Fibroblast of peridontal ligament (primary cell): ENCODE measurements around the gene RPS6KB2.
"Not testable (repeated sequence)": the region's sequence is repeated elsewhere in the genome, so short reads cannot be mapped to it uniquely, and the experiment has no call there.

ENCODE experiments used
- DNase-seq: peaks from one replicate; pipeline ENCODE4 v3.0.0-alpha.2; 2010; ENCODE audit errors: extremely low read depth

Gene RPS6KB2

DNA sequence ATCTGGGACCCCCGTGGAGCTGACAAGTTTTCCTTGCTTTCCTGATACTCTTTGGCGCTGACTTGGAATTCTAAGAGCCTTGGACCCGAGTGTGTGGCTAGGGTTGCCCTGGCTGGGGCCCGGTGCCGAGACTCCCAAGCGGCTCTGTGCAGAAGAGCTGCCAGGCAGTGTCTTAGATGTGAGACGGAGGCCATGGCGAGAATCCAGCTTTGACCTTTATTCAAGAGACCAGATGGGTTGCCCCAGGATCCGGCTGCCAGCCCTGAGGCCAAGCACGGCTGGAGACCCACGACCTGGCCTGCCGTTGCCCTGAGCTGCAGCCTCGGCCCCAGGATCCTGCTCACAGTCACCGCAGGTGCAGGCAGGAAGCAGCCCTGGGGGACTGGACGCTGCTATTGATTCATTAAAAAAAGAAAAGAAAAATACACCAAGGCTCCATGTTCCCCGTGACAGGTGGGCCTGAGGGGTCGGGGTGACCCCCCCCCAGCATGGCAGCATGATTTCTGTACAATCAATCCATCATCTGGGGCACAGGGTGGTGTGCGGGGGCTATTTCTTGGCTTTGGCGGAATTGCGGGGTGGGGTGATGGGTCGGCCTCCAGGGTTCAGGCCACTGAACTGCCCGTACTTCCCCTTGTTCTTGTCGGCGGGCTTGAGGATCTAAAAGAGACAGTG lies 30.2 kb upstream of the RPS6KB2 start:
- DNase-seq, result no peak

- no peak for DNase-seq
Observed at GRCh38 chr11:67398661-67399563, 29.4 kb upstream of the RPS6KB2 start.

GRCh38 chr11:67400251-67400941 lies 27.9 kb upstream of the RPS6KB2 start:
- no peak for DNase-seq

GRCh38 chr11:67400942-67401494 lies 27.3 kb upstream of the RPS6KB2 start:
- no peak for DNase-seq

DNA sequence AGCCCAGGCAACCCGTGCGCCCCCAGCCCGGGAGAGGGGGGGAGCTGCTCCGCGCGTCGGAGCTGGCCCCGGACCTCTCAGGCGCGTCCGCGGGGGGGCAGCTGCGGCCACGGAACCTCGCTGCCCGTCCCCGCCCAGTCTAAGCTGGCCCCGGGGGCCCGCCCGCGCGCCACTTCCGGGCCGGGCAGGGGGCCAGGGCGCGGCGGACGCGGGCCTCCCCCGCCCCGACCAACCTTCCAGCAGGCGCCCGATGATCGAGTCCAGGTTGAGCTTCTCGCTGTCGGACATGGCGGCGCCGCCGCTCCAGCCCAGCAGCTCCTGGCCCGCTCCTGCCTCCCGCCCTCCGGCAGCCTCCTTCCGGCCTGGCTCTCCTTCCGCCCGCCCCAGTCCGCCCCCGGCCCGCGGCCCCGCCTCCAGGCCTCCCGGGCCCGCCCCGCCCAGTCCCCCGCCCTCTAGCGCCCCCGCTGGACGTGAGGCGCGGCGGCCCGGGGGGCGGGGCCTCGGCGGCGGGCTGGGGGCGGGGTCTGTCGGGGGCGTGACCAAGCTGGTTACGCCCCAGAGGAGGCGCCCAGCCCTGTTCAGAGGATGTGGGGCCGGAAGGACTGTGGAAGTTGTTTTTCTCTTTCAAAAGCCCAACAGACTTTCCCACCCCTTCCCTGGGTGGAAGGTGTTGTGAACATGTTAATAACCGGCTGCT lies 26.7 kb upstream of the RPS6KB2 start, which contains the start of gene PPP1CA:
Gene PPP1CA, minus strand, starts transcription at position 364 of the 697 bp plus-strand sequence. Its CDS starts 76 bp downstream, at position 288.
- peak; percentile 80 for DNase-seq

DNA sequence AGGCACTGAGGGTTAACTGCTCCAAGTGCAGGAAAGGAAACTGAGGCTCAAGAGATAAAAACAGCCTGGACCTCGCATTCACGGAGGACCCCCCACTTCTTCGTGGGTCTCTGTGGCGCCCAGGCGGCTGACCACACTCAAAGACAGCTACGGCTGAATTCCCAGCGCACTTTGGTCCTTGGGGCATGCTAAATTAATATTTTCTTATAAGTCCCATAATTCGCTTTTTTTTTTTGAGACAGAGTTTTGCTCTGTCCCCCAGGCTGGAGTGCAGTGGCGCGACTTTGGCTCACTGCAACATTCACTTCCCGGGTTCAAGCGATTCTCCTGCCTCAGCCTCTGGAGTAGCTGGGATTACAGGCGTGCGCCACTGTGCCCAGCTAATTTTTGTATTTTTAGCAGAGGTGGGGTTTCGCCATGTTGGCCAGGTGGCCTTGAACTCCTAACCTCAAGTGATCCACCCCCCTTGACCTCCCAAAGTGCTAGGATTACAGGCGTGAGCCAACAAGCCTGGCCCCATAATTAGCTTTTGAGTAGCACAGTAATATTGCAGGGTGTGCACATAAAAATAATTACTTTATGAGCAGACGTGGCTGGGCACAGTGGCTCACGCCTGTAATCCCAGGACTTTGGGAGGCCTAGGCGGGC lies 26.0 kb upstream of the RPS6KB2 start:
- not testable (repeated sequence) for DNase-seq

GRCh38 chr11:67403085-67403484 lies 25.2 kb upstream of the RPS6KB2 start:
- not testable (repeated sequence) for DNase-seq

DNA sequence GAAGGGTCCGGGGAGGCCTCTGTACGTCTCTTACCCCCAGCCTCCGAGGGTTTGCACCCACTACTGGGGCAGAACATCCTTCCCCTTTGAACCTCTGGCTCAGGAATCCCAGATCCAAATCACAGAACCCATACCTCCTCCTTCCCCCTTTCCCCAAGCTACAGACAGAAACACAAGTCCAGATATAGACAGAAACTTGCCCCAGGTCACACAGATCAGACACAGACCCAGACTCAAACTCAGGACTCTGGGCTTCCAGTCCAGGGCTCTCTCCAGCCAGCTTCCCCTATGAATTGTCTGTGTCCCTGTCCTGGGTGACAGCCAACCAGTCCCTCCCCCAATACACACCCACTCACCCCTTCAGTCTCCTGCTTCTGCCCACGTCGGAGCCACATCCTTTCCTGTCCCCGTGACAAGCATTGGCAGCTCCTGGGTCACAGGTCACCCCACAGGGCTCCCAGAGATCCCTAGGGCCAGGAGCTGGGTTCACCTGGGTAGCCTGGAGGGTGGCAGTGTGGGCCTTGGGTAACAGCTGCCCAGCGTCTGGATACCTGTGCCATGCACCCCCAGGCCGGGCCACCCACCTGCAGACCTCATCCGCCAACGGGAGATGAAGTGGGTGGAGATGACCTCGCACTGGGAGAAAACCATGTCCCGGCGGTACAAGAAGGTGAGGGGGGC lies 23.6 kb upstream of the RPS6KB2 start:
- DNase-seq, result no peak

GRCh38 chr11:67405196-67405567 lies 23.1 kb upstream of the RPS6KB2 start:
- no peak for DNase-seq

GRCh38 chr11:67405688-67406339 lies 22.5 kb upstream of the RPS6KB2 start:
- no peak for DNase-seq

- DNase-seq, result no peak
Observed at GRCh38 chr11:67406420-67406968, 21.8 kb upstream of the RPS6KB2 start.

DNA sequence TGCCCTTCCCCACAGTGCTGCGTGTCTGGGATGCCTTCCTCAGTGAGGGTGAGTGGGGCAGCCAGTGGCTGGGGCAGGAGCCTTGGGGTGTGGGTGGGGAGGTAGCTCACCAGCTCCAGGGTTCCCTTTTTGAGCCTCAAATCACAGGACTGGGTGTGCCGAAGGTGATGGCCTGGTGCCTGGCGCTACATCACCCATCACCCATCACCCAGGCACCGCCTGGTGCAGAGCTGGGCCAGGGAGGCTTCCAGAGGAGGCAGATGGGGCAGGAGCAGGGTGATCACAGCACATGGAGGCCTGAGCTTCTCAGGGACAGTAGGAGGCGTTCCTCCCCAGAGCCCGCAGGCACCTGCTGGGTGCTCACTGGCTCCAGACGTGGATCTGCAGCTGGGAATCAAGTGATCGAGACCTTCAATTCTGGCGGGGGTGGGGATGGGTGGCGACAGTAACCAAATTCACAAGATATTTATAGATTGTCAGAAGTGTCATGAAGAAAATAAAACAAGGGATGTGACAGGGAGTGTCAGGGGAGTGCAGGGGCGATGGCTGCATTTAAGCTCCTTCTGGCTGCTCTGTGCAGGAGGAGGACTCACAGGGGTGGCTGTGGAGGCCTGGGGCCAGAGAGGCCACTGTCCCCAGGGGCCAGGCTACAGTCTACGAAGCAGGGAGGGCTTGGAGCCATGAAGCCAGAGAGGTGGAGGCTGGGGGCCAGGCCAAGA lies 21.2 kb upstream of the RPS6KB2 start:
- DNase-seq, result no peak

DNA sequence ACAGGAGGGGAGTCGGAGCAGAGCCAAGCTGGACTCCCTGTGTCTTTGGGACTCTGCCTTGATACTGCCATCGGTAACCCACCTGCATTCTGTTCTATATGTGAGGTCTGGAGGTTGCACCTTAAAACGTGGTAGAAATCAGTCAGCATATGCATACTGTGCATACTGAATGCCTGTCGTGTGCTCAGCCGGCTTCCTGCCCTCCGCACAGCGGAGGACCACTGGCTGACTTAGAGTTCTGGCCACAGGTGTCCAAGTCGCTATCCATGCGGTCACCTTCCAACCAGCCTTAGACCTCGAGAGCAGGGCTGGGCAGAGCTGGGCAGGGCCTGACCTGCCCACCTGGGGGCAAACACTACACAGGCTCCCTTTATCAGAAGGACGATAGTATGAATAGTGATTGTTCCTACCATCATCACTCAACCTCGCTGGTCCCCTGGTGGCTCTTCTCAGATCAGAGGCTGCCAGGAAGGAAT lies 20.6 kb upstream of the RPS6KB2 start:
- DNase-seq, result no peak

- no peak for DNase-seq
Observed at GRCh38 chr11:67408437-67409200, 19.7 kb upstream of the RPS6KB2 start.

GRCh38 chr11:67409261-67409666 lies 19.0 kb upstream of the RPS6KB2 start:
- no peak for DNase-seq

- no peak for DNase-seq
Observed at GRCh38 chr11:67409781-67410368, 18.4 kb upstream of the RPS6KB2 start.

GRCh38 chr11:67410369-67410831 lies 17.9 kb upstream of the RPS6KB2 start:
- no peak for DNase-seq
